Measurements from ENCODE around the gene ARMC5.

DNA sequence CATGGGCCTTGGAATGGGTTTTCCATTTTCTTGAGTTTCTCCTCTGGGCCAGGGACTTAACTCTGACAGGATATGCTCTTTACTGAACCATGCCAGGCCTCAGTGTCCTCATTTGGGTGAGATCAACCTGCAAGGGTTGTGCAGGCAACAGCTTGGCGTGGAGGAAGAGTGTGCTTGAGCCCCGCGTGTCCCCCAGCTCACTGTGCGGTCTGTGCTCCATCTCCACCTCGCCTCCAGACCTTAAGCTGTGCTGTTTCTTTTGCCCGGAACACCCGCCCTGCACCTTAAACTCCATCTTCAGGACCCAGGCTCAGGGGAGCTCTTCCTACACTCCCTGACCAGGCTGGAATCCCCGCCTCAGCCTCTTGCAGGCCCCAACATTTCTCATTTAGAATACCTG lies 39.2 kb downstream of the ARMC5 start:
- TF ChIP-seq, protein P1, sequence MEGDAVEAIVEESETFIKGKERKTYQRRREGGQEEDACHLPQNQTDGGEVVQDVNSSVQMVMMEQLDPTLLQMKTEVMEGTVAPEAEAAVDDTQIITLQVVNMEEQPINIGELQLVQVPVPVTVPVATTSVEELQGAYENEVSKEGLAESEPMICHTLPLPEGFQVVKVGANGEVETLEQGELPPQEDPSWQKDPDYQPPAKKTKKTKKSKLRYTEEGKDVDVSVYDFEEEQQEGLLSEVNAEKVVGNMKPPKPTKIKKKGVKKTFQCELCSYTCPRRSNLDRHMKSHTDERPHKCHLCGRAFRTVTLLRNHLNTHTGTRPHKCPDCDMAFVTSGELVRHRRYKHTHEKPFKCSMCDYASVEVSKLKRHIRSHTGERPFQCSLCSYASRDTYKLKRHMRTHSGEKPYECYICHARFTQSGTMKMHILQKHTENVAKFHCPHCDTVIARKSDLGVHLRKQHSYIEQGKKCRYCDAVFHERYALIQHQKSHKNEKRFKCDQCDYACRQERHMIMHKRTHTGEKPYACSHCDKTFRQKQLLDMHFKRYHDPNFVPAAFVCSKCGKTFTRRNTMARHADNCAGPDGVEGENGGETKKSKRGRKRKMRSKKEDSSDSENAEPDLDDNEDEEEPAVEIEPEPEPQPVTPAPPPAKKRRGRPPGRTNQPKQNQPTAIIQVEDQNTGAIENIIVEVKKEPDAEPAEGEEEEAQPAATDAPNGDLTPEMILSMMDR (IDR thresholded peaks at IDR 0.05; ENCODE audit: low read length), result no peak
- TF ChIP-seq EZH2 (optimal IDR thresholded peaks at IDR 0.05; ENCODE audit: low read depth, low read length), result no peak
